Glomerular visceral epithelial cell (primary cell): Measurements from ENCODE around the gene C20orf96.
A peak's percentile ranks its signal among the peaks of the same experiment; 100 is the strongest.
"Not testable (repeated sequence)": the region's sequence is repeated elsewhere in the genome, so short reads cannot be mapped to it uniquely, and the experiment has no call there.

Experiments
- DNase-seq: peaks from one replicate; pipeline ENCODE4 v3.0.0-alpha.2; 2016; ENCODE audit errors: extremely low spot score

Gene C20orf96

GRCh38 chr20:237489-237888 is 53.1 kb downstream of the C20orf96 start:
- no peak for DNase-seq

- DNase-seq: peak; percentile 16
These were observed 54.7 kb downstream of the C20orf96 start for GRCh38 chr20:235891-236290.

GRCh38 chr20:227439-228105 is 63.0 kb downstream of the C20orf96 start:
- DNase-seq: no peak

GRCh38 chr20:226958-227357 is 63.6 kb downstream of the C20orf96 start, which contains the start of gene DEFB129:
Gene DEFB129 (plus strand): TSS chr20:227258. CDS start chr20:227289, 31 bp downstream.
- DNase-seq: no peak

GRCh38 chr20:225879-226278 is 64.7 kb downstream of the C20orf96 start:
- DNase-seq: not testable (repeated sequence)

DNA sequence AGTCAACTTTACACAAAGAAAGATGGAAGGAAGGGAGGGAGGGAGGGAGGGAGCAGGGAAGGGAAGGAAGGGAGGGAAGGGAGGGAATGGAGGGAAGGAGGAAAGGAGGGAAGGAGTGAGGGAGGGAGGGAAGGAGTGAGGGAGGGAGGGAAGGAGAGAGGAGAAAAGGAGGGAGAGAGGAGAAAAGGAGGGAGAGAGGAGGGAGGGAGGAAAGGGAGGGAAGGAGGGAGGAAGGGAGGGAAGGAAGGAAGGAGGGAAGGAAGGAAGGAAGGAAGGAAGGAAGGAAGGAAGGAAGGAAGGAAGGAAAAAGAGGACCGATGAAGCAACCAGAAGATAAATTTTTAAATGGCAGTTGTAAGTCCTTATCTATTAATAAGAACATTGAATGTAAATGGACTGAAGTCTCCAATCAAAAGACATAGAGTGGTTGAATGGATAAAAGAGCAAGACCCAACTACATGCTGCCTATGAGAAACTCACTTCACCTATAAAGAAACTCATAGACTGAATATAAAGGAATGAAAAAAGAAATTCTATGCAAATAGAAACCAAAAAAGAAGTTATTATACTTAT is 69.2 kb downstream of the C20orf96 start:
- no peak for DNase-seq
